Measurements from ENCODE around the gene CAMTA1.

DNA sequence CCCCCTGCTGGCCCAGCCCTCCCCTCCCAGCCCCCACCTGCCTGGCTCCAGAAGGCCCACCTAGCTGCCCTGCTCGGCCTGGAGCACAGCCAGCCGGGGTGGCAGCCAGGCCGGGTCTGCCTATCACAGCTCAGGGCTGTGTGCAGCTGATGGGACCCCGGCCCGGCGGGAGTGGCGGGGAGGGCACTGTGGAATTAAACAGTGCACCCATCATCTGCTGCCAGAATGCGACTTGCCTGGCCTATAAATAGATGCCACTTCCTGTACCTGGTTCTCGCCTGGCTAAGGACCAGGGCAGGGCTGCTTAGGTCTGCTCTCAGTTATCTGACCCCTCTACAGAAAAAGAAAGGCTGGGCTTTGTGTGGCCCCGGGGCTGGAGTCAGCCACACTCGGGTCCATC lies 887.6 kb downstream of the CAMTA1 start:
- TF ChIP-seq, protein P1, sequence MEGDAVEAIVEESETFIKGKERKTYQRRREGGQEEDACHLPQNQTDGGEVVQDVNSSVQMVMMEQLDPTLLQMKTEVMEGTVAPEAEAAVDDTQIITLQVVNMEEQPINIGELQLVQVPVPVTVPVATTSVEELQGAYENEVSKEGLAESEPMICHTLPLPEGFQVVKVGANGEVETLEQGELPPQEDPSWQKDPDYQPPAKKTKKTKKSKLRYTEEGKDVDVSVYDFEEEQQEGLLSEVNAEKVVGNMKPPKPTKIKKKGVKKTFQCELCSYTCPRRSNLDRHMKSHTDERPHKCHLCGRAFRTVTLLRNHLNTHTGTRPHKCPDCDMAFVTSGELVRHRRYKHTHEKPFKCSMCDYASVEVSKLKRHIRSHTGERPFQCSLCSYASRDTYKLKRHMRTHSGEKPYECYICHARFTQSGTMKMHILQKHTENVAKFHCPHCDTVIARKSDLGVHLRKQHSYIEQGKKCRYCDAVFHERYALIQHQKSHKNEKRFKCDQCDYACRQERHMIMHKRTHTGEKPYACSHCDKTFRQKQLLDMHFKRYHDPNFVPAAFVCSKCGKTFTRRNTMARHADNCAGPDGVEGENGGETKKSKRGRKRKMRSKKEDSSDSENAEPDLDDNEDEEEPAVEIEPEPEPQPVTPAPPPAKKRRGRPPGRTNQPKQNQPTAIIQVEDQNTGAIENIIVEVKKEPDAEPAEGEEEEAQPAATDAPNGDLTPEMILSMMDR (optimal IDR thresholded peaks at IDR 0.05 in 1 of 3, IDR thresholded peaks at IDR 0.05 in 1 of 3, conservative IDR thresholded peaks at IDR 0.05 in 1 of 3; ENCODE audit: extremely low read depth in 1 of 3, insufficient read depth in 2 of 3, low read length in 3 of 3): no peak
- TF ChIP-seq EZH2 (IDR thresholded peaks at IDR 0.05; ENCODE audit: low read length): no peak

All from keratinocyte (primary cell).